GM19395 (cell line): ENCODE measurements around the gene FBXO47.
A peak's percentile ranks its signal among the peaks of the same experiment; 100 is the strongest.

Experiments used
- ATAC-seq: cut with Tn5 transposase; IDR thresholded peaks from one replicate; pipeline ENCODE4 v1.9.1; 2021; ENCODE audit warnings: mild to moderate bottlenecking, moderate library complexity; ENCODE audit not compliant: unreplicated experiment

The FBXO47 gene

GRCh38 chr17:38906460-38907228 lies 60.6 kb downstream of the FBXO47 start:
- no peak for ATAC-seq

GRCh38 chr17:38905375-38905774 lies 61.8 kb downstream of the FBXO47 start:
- no peak for ATAC-seq

- ATAC-seq: no peak
These were observed 62.3 kb downstream of the FBXO47 start for GRCh38 chr17:38904892-38905291.

DNA sequence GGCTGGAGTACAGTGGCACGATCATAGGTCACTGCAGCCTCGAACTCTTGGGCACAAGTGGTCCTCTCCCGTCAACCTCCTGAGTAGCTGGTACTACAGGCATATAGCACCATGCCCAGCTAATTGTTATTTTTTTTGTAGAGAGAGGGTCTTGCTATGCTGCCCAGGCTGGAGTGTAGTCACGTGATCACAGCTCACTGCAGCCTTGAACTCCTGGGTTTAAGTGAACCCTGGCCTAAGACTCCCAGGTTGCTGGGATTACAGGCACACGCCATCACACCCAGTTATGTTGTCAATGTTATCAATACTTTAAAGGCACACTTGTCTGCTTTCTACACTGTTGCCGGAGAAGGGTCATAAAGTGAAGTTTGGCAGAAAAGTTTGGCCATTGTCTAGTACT lies 63.8 kb downstream of the FBXO47 start:
- no peak for ATAC-seq

GRCh38 chr17:38900978-38901656 lies 66.1 kb downstream of the FBXO47 start:
- no peak for ATAC-seq

GRCh38 chr17:38899421-38899820 lies 67.8 kb downstream of the FBXO47 start:
- ATAC-seq: peak; percentile 9

- ATAC-seq: peak; percentile 70
These were observed 68.3 kb downstream of the FBXO47 start for GRCh38 chr17:38898812-38899348.

GRCh38 chr17:38898291-38898679 lies 68.9 kb downstream of the FBXO47 start:
- ATAC-seq: peak; percentile 37

DNA sequence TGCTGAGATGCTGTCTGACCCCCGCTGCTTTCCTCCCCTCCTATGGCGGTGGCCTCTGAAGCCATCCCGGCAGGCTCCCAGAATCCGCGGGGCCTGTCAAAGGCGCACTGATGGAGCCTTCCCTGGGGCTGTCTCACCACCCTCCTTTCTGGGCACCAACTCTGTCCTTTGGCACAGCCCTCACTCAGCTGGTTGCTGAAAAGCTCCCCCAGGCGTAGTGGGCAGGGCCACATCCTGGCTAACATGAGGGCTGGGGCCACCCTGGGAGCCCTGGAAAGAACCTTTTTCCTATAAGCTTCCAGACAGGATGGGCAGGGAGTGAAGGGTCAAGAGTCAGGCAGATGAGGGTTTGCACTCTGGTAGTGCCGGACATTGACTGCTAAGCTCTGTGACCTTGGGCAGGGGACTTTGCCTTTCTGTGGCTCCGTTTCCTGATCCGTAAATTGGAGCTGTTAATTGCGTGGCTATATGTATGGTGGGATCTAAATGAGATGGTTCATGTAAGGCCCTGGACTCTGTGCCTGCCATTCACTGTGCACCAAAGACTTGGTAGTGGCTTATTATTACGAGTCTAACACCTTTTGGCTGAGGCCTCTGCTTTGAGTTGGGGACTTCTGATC lies 69.4 kb downstream of the FBXO47 start:
- ATAC-seq: no peak

DNA sequence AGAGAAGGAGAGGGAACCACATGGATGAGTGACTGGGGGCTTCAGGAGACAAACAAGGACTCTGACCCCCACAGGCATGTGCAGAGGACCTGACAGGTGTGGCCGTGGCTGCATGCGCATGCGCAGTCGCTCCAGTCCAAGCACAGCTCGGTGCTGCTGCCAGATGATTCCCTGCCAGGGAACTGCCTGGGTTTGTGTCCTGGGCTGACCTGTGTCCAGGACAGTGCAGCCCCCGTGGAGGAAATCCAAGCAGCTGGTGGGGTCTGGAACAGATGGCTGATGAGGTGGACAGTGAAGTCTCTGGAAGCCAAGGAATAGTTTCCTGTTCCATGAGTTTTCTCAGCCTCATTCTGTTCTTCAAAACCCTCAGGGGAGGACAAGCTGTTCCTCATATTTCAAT lies 70.0 kb downstream of the FBXO47 start:
- no peak for ATAC-seq

DNA sequence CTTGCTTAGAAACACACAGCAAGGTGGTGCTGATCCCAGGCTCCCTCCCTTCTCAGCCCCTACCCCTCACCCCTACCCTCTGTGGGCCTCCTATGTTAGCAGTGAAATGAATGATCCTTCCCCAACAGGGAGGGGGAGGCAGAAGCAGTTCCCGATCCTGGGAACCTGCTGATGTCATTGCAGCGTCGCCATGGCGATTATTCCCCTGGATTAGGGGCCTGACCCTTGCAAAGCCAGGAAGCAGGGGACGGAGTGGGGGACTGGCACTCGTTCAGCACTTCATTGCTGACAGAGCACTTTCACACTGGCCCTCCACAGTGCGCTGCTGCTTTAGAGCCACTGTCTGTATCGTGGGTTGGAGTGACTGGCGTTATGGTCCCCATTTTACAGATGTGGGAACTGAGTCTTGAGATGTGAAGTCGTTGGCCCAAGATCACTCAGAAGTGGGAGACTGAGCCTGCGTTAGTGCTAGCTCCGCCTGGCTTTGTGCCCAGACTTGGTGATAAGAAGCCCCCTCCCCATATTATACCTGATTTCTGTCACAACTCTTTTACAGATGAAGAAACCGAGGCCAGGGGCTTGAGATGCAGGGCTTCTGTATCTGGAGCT lies 70.8 kb downstream of the FBXO47 start:
- ATAC-seq: no peak

DNA sequence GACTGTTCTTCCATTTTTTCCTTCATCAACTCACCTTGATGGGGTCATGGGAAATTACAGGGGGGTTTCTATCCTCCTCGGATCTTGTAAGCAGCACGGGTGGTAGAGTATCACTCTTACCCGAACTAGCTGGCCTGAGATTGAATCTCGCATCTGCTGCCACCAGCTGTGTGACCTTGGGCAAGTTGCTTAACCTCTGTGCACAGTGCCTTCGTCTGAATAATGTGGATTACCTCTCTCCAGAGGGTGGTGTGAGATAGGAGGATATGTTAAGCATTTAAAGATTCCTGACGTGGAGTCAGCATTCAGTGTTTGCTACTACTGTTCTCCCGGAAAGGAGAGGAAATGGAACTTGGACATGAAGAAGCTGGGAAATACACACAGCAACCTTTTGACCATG lies 72.9 kb downstream of the FBXO47 start:
- no peak for ATAC-seq

DNA sequence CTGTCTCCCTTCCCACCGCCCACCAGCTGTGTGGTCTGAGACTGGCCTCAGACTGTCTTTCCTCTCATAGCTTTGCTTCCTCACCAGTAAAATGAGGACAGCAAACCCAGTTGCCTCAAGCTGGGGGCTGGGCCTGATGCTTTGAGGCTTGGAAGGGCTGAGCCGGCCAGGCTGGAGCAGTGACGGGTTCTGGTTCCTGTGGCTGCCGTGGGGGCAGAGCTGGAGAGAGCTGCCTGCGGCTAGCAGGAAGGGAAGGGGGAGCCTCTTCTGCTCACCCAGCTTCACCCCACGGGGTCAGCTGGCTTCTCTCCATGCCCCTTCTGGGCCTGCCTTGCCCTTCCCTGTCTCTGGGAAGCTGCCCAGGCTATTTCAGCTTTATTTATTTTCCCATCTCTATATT lies 73.6 kb downstream of the FBXO47 start:
- ATAC-seq: no peak

GRCh38 chr17:38893113-38893512 lies 74.1 kb downstream of the FBXO47 start:
- ATAC-seq: no peak

GRCh38 chr17:38892620-38893019 lies 74.6 kb downstream of the FBXO47 start:
- no peak for ATAC-seq

DNA sequence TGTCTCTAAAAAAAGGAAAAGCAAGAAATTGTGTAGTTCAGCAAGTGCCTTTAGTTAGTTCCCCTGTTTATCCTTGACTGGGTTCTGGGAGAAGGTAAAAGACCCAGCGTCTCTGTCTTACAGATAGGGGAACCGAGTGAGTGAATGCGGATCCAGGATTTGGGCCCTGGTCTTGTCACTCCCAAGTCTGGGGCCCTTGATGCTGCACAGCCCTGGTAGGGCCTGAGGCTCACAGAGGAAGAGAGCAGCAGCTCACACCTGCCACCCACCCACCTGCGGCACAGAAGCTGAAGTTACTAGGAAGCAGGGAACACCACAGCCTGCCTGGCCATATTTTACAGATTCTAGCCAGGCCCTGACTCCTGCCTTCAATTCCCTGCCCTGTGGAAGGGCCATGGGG lies 75.1 kb downstream of the FBXO47 start:
- ATAC-seq: no peak

DNA sequence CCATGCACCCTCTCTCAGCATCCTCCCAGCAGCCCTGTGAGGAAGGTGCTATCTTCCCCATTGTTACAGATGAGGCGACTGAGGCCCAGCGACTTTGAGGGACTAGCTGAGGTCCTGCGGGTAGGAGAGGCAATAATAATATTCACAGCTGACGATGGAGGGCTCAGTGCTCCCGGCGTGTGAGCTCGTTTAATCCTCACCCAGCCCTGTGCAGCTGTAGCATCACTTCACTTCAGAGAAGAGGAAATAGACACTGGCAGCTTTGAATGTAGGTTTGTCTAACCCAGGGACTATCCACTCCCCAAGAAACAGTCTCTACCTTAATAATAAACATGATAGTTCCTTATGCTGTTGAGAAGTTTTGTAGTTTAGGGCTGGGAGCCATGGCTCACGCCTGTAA lies 75.8 kb downstream of the FBXO47 start:
- no peak for ATAC-seq

- no peak for ATAC-seq
These were observed 76.8 kb downstream of the FBXO47 start for GRCh38 chr17:38890410-38890746.

- no peak for ATAC-seq
These were observed 77.3 kb downstream of the FBXO47 start for GRCh38 chr17:38889745-38890409.

DNA sequence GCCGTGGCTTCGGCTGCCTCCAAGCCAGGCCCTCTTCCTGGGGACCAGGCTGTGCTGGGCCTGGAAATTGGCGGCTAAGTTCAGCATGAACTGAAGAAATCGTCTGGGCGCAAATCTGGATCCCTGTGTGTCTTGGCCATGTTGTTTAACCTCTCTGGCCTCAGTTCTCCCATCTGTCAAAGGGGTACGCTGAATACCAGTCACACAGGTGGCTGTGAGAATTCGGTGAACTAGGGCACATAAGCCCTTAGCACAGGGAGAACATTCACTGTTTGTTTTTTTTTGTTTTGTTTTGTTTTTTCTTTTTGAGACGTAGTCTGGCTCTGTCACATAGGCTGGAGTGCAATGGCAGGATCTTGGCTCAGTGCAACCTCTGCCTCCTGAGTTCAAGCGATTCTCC lies 78.4 kb downstream of the FBXO47 start:
- no peak for ATAC-seq

DNA sequence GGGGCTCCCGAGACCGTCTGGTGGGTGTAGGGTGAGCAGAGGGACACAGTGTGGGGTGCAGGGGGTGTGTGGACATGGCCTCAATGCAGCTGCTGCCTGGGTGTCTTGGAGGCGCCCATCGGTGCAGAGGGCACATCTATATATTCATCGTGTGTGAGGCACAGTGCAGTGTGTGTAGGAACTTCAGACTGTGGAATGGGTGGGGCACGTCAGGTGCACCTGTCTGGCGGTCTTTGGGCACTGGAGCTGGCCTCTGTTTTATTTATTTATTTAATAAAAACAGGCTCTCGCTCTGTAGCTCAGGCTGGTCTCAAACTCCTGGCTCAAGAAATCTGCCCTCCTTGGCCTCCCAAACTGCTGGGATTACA lies 80.6 kb downstream of the FBXO47 start:
- no peak for ATAC-seq
